CD14-positive monocyte (primary cell): ENCODE measurements around the gene SMTNL1. TPM values are rescaled to one million over a fixed set of nuclear protein-coding genes. Genes with fewer than 3 reads are reported as not detected.

Experiments
- DNase-seq, 3 donors: peaks; one replicate each; pipeline ENCODE4 v3.0.0-alpha.2; 2011 to 2022
- H2AFZ ChIP-seq: 2 replicates; pipeline ENCODE4 v1.6.0; 2012; ENCODE audit warnings: mild to moderate bottlenecking, low read depth, low read length, inconsistent platforms; ENCODE audit not compliant: insufficient read depth, poor library complexity, severe bottlenecking
- H3K27ac ChIP-seq, 2 donors: 1 replicate in 1 of 2; 2 replicates in 1 of 2; pipeline ENCODE4 v1.5.1; 2012 to 2013; ENCODE audit warnings: low read length in 2 of 2, control low read depth in 1 of 2, inconsistent platforms in 1 of 2, low read depth in 1 of 2, mild to moderate bottlenecking in 1 of 2
- H3K27me3 ChIP-seq, 2 donors: one replicate each; pipeline versions ENCODE4 v1.6.0 to v1.6.1; 2011 to 2013; ENCODE audit warnings: low read length in 2 of 2; ENCODE audit not compliant: control insufficient read depth in 2 of 2, insufficient read depth in 2 of 2
- H3K36me3 ChIP-seq, 2 donors: replicated peaks in 1 of 2; 1 replicate in 1 of 2; 2 replicates in 1 of 2; pipeline versions ENCODE4 v1.5.1 to v1.6.1; 2012 to 2013; ENCODE audit warnings: low read length in 2 of 2, control low read depth in 1 of 2, inconsistent platforms in 1 of 2, mild to moderate bottlenecking in 1 of 2; ENCODE audit not compliant: insufficient read depth in 2 of 2, control insufficient read depth in 1 of 2
- H3K4me1 ChIP-seq, 2 donors: 1 replicate in 1 of 2; 2 replicates in 1 of 2; pipeline versions ENCODE4 v1.5.1 to v1.6.1; 2012 to 2013; ENCODE audit warnings: low read length in 2 of 2, control low read depth in 1 of 2, inconsistent platforms in 1 of 2, mild to moderate bottlenecking in 1 of 2, moderate library complexity in 1 of 2; ENCODE audit not compliant: insufficient read depth in 2 of 2, control insufficient read depth in 1 of 2
- H3K4me2 ChIP-seq: replicated peaks from 2 replicates; pipeline ENCODE3; 2012; ENCODE audit warnings: low read length, moderate library complexity, mild to moderate bottlenecking; ENCODE audit not compliant: poor library complexity, severe bottlenecking; ENCODE audit errors: extremely low read depth
- H3K4me3 ChIP-seq, 3 experiments: fragments of 200-600 bp in 1 of 3; sonication (generic) in 1 of 3; replicated peaks in 1 of 3; 1 replicate in 2 of 3; 2 replicates in 1 of 3; pipeline ENCODE4 v1.5.1; 2011 to 2013; ENCODE audit warnings: low read length in 3 of 3, mild to moderate bottlenecking in 3 of 3, control low read depth in 2 of 3, low read depth in 2 of 3, inconsistent platforms in 1 of 3, moderate library complexity in 1 of 3
- H3K79me2 ChIP-seq: 2 replicates; pipeline ENCODE4 v1.6.0; 2012; ENCODE audit warnings: mild to moderate bottlenecking, control low read depth, inconsistent platforms, low read length, moderate library complexity; ENCODE audit not compliant: insufficient read depth
- H3K9ac ChIP-seq: 2 replicates; pipeline ENCODE4 v1.6.0; 2017; ENCODE audit warnings: low read length, mild to moderate bottlenecking; ENCODE audit not compliant: insufficient read depth, poor library complexity, severe bottlenecking
- H3K9me3 ChIP-seq, 2 donors: replicated peaks in 1 of 2; 1 replicate in 1 of 2; 2 replicates in 1 of 2; pipeline versions ENCODE4 v1.5.1 to v1.6.1; 2012 to 2013; ENCODE audit warnings: low read length in 2 of 2, control low read depth in 1 of 2; ENCODE audit not compliant: control insufficient read depth in 1 of 2, insufficient read depth in 1 of 2
- H4K20me1 ChIP-seq: 2 replicates; pipeline ENCODE4 v1.6.0; 2012; ENCODE audit warnings: mild to moderate bottlenecking, low read length, control low read depth, moderate library complexity; ENCODE audit not compliant: insufficient read depth
- H3K27ac Mint-ChIP-seq, 7 donors: one replicate each; pipeline ENCODE4 v1.8.0; 2020; ENCODE audit warnings: mild to moderate bottlenecking in 7 of 7, mixed read lengths in 7 of 7, moderate library complexity in 6 of 7, inconsistent platforms in 2 of 7
- H3K27me3 Mint-ChIP-seq, 3 donors: one replicate each; pipeline ENCODE4 v1.8.0; 2021 to 2022; ENCODE audit warnings: low read depth in 3 of 3, mild to moderate bottlenecking in 3 of 3, mixed read lengths in 3 of 3, moderate library complexity in 3 of 3, inconsistent platforms in 1 of 3
- H3K36me3 Mint-ChIP-seq, 2 donors: one replicate each; pipeline ENCODE4 v1.8.0; 2020; ENCODE audit warnings: mixed read lengths in 2 of 2, inconsistent platforms in 1 of 2, mild to moderate bottlenecking in 1 of 2
- H3K4me1 Mint-ChIP-seq: one replicate; pipeline ENCODE4 v1.8.0; 2020; ENCODE audit warnings: mild to moderate bottlenecking, mixed read lengths
- H3K4me3 Mint-ChIP-seq, 2 donors: one replicate each; pipeline ENCODE4 v1.8.0; 2020; ENCODE audit warnings: mild to moderate bottlenecking in 2 of 2, mixed read lengths in 2 of 2, moderate library complexity in 1 of 2
- H3K9me3 Mint-ChIP-seq, 7 donors: one replicate each; pipeline ENCODE4 v1.8.0; 2020 to 2022; ENCODE audit warnings: mixed read lengths in 7 of 7, mild to moderate bottlenecking in 6 of 7, moderate library complexity in 6 of 7, inconsistent platforms in 2 of 7
- CTCF ChIP-seq: fragments of 200-600 bp; IDR thresholded peaks from one replicate; pipeline ENCODE4 v1.8.0; 2022; ENCODE audit warnings: antibody characterized with exemption, mild to moderate bottlenecking
- WGBS: methylation state at CpG from one replicate; pipeline ENCODE4 v1.1.5; 2013; ENCODE audit warnings: missing lambda C conversion rate; ENCODE audit not compliant: insufficient coverage; 5-methylcytosine and 5-hydroxymethylcytosine counted together
- intact Hi-C, 2 donors: fragments of 100-400 bp; cut with micrococcal nuclease; formaldehyde crosslinking; loops; one replicate each; pipeline versions ENCODE4 v1.15.0 to v1.15.1; 2023
- polyA minus RNA-seq: library from RNA; depleted of rRNA, polyadenylated mRNA; stranded (reverse); fragments of >200 nt; gene quantifications from 2 replicates; pipeline ENCODE4 v1.2.3, GENCODE V29; 2012
- polyA plus RNA-seq, 3 donors: library from polyadenylated mRNA; depleted of rRNA in 1 of 3; unstranded in 2 of 3; stranded (reverse) in 1 of 3; fragments of 300-500 nt in 2 of 3; fragments of >200 nt in 1 of 3; fragmentation: Illumina TruSeq in 2 of 3; gene quantifications; 1 replicate in 2 of 3; 2 replicates in 1 of 3; pipeline ENCODE4 v1.2.3, GENCODE V29; 2012 to 2021
- total RNA-seq, 12 experiments: library from RNA in 1 of 12; stranded (reverse) in 1 of 12; fragments of 120-200 nt in 1 of 12; gene quantifications; one replicate each; pipeline ENCODE4 v1.2.4 and lab custom pipeline; 2013 to 2026; ENCODE audit warnings: mixed read lengths in 6 of 12, inconsistent platforms in 1 of 12

SMTNL1 gene
- 0.04 TPM for total RNA-seq (2013)
- polyA plus RNA-seq: not detected
- polyA minus RNA-seq: not detected in 2 replicates
- 0 to 0.58 (median 0) reads per million in 11 experiments for total RNA-seq (lab: John Stamatoyannopoulos, UW)

GRCh38 chr11:57536947-57537619, at the start of gene SMTNL1:
Gene SMTNL1 (plus strand): TSS chr11:57537595. CDS start chr11:57542643, 5,048 bp downstream.
- intact Hi-C loops: loop anchor here in 1 of 2 donors (10.0 kb wide), 1 partner anchor 168 kb away; no protein-coding TSS in a partner anchor
- no peak within 1 kb of the TSS for H3K4me3 Mint-ChIP-seq
- no peaks in the 10 kb centered on the region for H4K20me1 ChIP-seq
- H3K27me3 Mint-ChIP-seq: peaks cover 0 to 1% (median 0%) of the 10 kb centered on the region in 3 donors
- no peaks in the 10 kb centered on the region for H3K36me3 ChIP-seq
- H3K9ac ChIP-seq: no peak within 1 kb of the TSS
- H3K4me2 ChIP-seq: no peak within 1 kb of the TSS
- H3K4me3 ChIP-seq: no peak within 1 kb of the TSS
- no peaks in the 10 kb centered on the region for H3K9me3 ChIP-seq
- no peak for DNase-seq
- H3K27ac Mint-ChIP-seq: peak within 1 kb of the TSS in 2 of 7 donors; percentile 38 to 70
- no peaks in the 10 kb centered on the region for H3K4me1 ChIP-seq
- WGBS: 92% methylated on average over 11 of the region's 14 CpGs
- no peaks in the 10 kb centered on the region for H3K79me2 ChIP-seq
- H2AFZ ChIP-seq: no peak within 1 kb of the TSS
- TF ChIP-seq CTCF: no peak
- H3K36me3 Mint-ChIP-seq: peaks cover 0 to 4% of the 10 kb centered on the region in 2 donors
- no peaks in the 10 kb centered on the region for H3K27me3 ChIP-seq
- no peaks in the 10 kb centered on the region for H3K9me3 Mint-ChIP-seq
- H3K4me1 Mint-ChIP-seq: no peaks in the 10 kb centered on the region
- no peak within 1 kb of the TSS for H3K27ac ChIP-seq

GRCh38 chr11:57487920-57488659, 49.3 kb upstream of the SMTNL1 start:
- Histone ChIP-seq H4K20me1 (no peaks in the 10 kb centered on the region), H3K4me2 (no peak overlapping the region), H3K4me1 (peaks cover 32 to 33% of the 10 kb centered on the region in 2 donors), H3K79me2 (no peaks in the 10 kb centered on the region), H2AFZ (no peak overlapping the region), H3K9ac (no peak overlapping the region), H3K27ac (no peak overlapping the region), H3K36me3 (peaks cover 7 to 43% of the 10 kb centered on the region in 2 donors), H3K4me3 (no peak overlapping the region), H3K9me3 (no peaks in the 10 kb centered on the region), H3K27me3 (no peaks in the 10 kb centered on the region)
- WGBS: 100% methylated on average over 2 of the region's 6 CpGs
- H3K36me3 Mint-ChIP-seq: peaks cover 35 to 40% of the 10 kb centered on the region in 2 donors
- intact Hi-C loops: no loop called here
- peaks cover 0 to 2% (median 0%) of the 10 kb centered on the region in 7 donors for H3K9me3 Mint-ChIP-seq
- no peak overlapping the region for H3K4me3 Mint-ChIP-seq
- no peak for DNase-seq
- H3K27me3 Mint-ChIP-seq: peaks cover 3 to 5% (median 4%) of the 10 kb centered on the region in 3 donors
- peaks cover 31% of the 10 kb centered on the region for H3K4me1 Mint-ChIP-seq
- no peak for TF ChIP-seq CTCF
- H3K27ac Mint-ChIP-seq: peak overlapping the region in 4 of 7 donors; percentile 13 to 75 (median 52)
